ENCODE measurements around the gene PPY. TPM values are rescaled to one million over a fixed set of nuclear protein-coding genes. Genes with fewer than 3 reads are reported as not detected.

PPY gene
- total RNA-seq, 1 experiment from 2014 or later: not detected

- no peak overlapping the region for H2AFZ ChIP-seq (ENCODE audit: low read length)
- H3T11ph ChIP-seq (ENCODE audit: low read length): no peak overlapping the region
- no peak overlapping the region for H3K4me3 Mint-ChIP-seq
- H2BK12ac ChIP-seq (ENCODE audit: insufficient read length, low read depth, low read length): no peak overlapping the region
- H3K79me1 ChIP-seq (ENCODE audit: insufficient read depth, low read depth, low read length, poor library complexity, severe bottlenecking): no peaks in the 10 kb centered on the region
- H3K9ac ChIP-seq (ENCODE audit: extremely low read depth, insufficient read length, low read length): no peak overlapping the region
- H3K23ac ChIP-seq (ENCODE audit: insufficient read length, low read depth, low read length): no peak overlapping the region
- no peak overlapping the region for H4K5ac ChIP-seq (ENCODE audit: insufficient read length, low read depth, low read length)
- peaks cover 10 to 15% of the 10 kb centered on the region in 2 experiments for H3K4me1 Mint-ChIP-seq
- no peak overlapping the region for H3K27ac Mint-ChIP-seq
- H3K4me2 ChIP-seq (ENCODE audit: insufficient read depth, insufficient read length, low read length): no peak overlapping the region
- no peak overlapping the region for H3K18ac ChIP-seq (ENCODE audit: insufficient read length, low read depth, low read length)
- H3K27me3 Mint-ChIP-seq (ENCODE audit: low read depth): peaks cover 51% of the 10 kb centered on the region
- no peaks in the 10 kb centered on the region for H3K36me3 Mint-ChIP-seq (ENCODE audit: insufficient read depth in 1 of 3, low read depth in 3 of 3)
- H3K4ac ChIP-seq (ENCODE audit: low read depth, low read length): no peak overlapping the region
- H2BK15ac ChIP-seq (ENCODE audit: low read depth, low read length): no peak overlapping the region
- no peaks in the 10 kb centered on the region for H3K79me2 ChIP-seq (ENCODE audit: insufficient read depth, low read length)
- no peak overlapping the region for H3K56ac ChIP-seq (ENCODE audit: insufficient read length, low read depth, low read length)
- no peak for DNase-seq
- H4K8ac ChIP-seq (replicated peaks; ENCODE audit: insufficient read length, low read depth, low read length): no peak overlapping the region
- H3K23me2 ChIP-seq (ENCODE audit: insufficient read length, low read depth, low read length, poor library complexity, severe bottlenecking): no peaks in the 10 kb centered on the region
- no peak overlapping the region for H2BK120ac ChIP-seq (ENCODE audit: low read depth, low read length, poor library complexity, severe bottlenecking)
- H3K27ac ChIP-seq (ENCODE audit: insufficient read length, low read depth, low read length): no peak overlapping the region
- H3K27me3 ChIP-seq (ENCODE audit: insufficient read depth, low read length): no peaks in the 10 kb centered on the region; the same call in 1 of the 2 replicates
- no peak overlapping the region for H3K14ac ChIP-seq (ENCODE audit: insufficient read depth, low read length)
- H2BK20ac ChIP-seq (ENCODE audit: low read depth, low read length, poor library complexity, severe bottlenecking): no peak overlapping the region
- H4K20me1 ChIP-seq (ENCODE audit: control insufficient read depth, insufficient read depth, insufficient read length): no peaks in the 10 kb centered on the region
- H3K9me3 Mint-ChIP-seq: peaks cover 0 to 3% of the 10 kb centered on the region in 2 experiments; a peak in 1 of 5 replicates
- TF ChIP-seq CTCF (conservative IDR thresholded peaks at IDR 0.05): no peak
- H4K91ac ChIP-seq (ENCODE audit: insufficient read length, low read depth, low read length): no peak overlapping the region
- no peak overlapping the region for H2AK5ac ChIP-seq (ENCODE audit: insufficient read length, low read length)
- H3K9me3 ChIP-seq (ENCODE audit: control insufficient read depth, low read depth, low read length): no peaks in the 10 kb centered on the region
- WGBS (ENCODE audit: extremely low coverage, insufficient read length, low lambda C conversion rate): no CpG with 5 or more reads among the region's 2 CpGs
- H2BK5ac ChIP-seq (ENCODE audit: insufficient read length, low read length): no peak overlapping the region
- no peaks in the 10 kb centered on the region for H3K4me1 ChIP-seq (ENCODE audit: insufficient read depth, low read length)
Observed at GRCh38 chr17:43924558-43924957, 17.7 kb downstream of the PPY start.

Data from H9 (cell line).